ENCODE results near the gene SLC25A12. TPM values are rescaled to one million over a fixed set of nuclear protein-coding genes. Genes with fewer than 3 reads are reported as not detected.

SLC25A12 gene
- total and polyA plus RNA-seq, 9 of the 15 experiments (the other 6 are each of a cell fraction or from before 2014, with no cell fraction given): 13.5 to 36.5 (median 21.7) TPM

DNA sequence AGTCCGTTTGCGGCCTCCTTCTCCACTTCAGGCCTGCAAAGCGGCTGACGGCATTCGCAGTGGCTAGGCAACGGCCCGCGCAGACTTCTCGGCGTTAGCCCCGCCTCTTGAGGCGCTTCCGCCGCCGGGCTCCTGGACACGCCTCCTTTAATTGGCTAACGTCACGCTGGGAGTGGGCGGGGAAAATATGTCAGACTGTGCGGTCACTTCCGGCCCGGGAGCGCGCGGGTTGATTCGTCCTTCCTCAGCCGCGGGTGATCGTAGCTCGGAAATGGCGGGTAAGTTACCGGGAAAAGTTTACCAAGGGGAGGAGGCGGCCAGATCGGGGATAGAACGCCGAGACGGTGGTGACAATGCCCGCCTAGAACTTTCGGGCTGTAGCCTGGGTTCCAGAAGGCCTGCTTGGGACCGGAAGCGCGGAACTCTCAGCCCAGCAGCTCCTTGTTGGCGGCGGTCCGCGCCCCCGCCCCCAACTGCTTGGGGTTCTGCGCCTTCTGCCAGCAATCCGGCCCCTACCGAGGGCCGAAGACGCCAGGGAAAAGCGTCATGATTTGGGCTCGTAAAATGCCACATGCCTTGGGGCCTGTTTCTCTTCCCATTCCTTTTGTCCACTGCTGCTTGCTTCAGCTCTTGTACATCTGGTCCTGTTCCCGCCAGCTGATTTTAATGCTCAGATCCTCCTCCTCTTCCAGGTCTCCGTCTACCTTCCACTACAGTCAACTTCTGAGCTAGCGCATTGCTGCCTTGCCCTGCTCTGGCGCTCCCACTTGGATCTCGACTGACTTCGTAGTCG lies 28.4 kb upstream of the SLC25A12 start, which contains the start of gene HAT1 (continued):
- TF ChIP-seq, protein P1, sequence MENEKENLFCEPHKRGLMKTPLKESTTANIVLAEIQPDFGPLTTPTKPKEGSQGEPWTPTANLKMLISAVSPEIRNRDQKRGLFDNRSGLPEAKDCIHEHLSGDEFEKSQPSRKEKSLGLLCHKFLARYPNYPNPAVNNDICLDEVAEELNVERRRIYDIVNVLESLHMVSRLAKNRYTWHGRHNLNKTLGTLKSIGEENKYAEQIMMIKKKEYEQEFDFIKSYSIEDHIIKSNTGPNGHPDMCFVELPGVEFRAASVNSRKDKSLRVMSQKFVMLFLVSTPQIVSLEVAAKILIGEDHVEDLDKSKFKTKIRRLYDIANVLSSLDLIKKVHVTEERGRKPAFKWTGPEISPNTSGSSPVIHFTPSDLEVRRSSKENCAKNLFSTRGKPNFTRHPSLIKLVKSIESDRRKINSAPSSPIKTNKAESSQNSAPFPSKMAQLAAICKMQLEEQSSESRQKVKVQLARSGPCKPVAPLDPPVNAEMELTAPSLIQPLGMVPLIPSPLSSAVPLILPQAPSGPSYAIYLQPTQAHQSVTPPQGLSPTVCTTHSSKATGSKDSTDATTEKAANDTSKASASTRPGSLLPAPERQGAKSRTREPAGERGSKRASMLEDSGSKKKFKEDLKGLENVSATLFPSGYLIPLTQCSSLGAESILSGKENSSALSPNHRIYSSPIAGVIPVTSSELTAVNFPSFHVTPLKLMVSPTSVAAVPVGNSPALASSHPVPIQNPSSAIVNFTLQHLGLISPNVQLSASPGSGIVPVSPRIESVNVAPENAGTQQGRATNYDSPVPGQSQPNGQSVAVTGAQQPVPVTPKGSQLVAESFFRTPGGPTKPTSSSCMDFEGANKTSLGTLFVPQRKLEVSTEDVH (IDR thresholded peaks at IDR 0.05; ENCODE audit: low read depth, partially characterized antibody): peak; percentile 99
- TF ChIP-seq CBFA2T2 (conservative IDR thresholded peaks at IDR 0.05) (no peak), MEIS2 (IDR thresholded peaks at IDR 0.05; ENCODE audit: partially characterized antibody) (peak; percentile 74), SREBF2 (CRISPR knock-in tag; IDR thresholded peaks at IDR 0.05) (peak; percentile 96; the same call in 1 of the 2 replicates), KAT8 (IDR thresholded peaks at IDR 0.05; ENCODE audit: low read depth) (no peak), EP300 (IDR thresholded peaks at IDR 0.05; ENCODE audit: low read length) (0 out of 2 replicates have a peak, but pooled peaks have one; percentile 18), GABPA (tag; conservative IDR thresholded peaks at IDR 0.05; ENCODE audit: low read depth) (peak; percentile 97), ZNF830 (CRISPR knock-in tag; IDR thresholded peaks at IDR 0.05) (no peak), POU5F1 (IDR thresholded peaks at IDR 0.05; ENCODE audit: borderline replicate concordance, low read depth, low read length, partially characterized antibody) (no peak), MAFG (tag; conservative IDR thresholded peaks at IDR 0.05) (no peak), KAT7 (CRISPR knock-in tag; IDR thresholded peaks at IDR 0.05; ENCODE audit: borderline replicate concordance) (peak; percentile 61; the same call in 1 of the 2 replicates), MEF2A (IDR thresholded peaks at IDR 0.05; ENCODE audit: control insufficient read depth, low read depth, low read length) (no peak), HIVEP1 (CRISPR knock-in tag; IDR thresholded peaks at IDR 0.05) (no peak), JUND (IDR thresholded peaks at IDR 0.05; ENCODE audit: borderline replicate concordance, low read depth, low read length) (peak; percentile 87), JUND (tag; IDR thresholded peaks at IDR 0.05; ENCODE audit: borderline replicate concordance, low read depth, low read length) (peak; percentile 69; the same call in 2 of the 3 replicates), FOXA3 (CRISPR knock-in tag; conservative IDR thresholded peaks at IDR 0.05 in 1 of 2, IDR thresholded peaks at IDR 0.05 in 1 of 2) (0 out of 4 replicates have a peak, but pooled peaks of 1 of the 2 experiments have one; percentile 45), ZBTB7A (IDR thresholded peaks at IDR 0.05; ENCODE audit: borderline replicate concordance, control insufficient read depth, low read depth, low read length) (peak; percentile 44; the same call in 1 of the 2 replicates)
- TF ChIP-seq, protein P2, sequence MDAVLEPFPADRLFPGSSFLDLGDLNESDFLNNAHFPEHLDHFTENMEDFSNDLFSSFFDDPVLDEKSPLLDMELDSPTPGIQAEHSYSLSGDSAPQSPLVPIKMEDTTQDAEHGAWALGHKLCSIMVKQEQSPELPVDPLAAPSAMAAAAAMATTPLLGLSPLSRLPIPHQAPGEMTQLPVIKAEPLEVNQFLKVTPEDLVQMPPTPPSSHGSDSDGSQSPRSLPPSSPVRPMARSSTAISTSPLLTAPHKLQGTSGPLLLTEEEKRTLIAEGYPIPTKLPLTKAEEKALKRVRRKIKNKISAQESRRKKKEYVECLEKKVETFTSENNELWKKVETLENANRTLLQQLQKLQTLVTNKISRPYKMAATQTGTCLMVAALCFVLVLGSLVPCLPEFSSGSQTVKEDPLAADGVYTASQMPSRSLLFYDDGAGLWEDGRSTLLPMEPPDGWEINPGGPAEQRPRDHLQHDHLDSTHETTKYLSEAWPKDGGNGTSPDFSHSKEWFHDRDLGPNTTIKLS (IDR thresholded peaks at IDR 0.05; ENCODE audit: borderline replicate concordance, low read depth): peak; percentile 43; the same call in 1 of the 2 replicates
- TF ChIP-seq, protein P3, sequence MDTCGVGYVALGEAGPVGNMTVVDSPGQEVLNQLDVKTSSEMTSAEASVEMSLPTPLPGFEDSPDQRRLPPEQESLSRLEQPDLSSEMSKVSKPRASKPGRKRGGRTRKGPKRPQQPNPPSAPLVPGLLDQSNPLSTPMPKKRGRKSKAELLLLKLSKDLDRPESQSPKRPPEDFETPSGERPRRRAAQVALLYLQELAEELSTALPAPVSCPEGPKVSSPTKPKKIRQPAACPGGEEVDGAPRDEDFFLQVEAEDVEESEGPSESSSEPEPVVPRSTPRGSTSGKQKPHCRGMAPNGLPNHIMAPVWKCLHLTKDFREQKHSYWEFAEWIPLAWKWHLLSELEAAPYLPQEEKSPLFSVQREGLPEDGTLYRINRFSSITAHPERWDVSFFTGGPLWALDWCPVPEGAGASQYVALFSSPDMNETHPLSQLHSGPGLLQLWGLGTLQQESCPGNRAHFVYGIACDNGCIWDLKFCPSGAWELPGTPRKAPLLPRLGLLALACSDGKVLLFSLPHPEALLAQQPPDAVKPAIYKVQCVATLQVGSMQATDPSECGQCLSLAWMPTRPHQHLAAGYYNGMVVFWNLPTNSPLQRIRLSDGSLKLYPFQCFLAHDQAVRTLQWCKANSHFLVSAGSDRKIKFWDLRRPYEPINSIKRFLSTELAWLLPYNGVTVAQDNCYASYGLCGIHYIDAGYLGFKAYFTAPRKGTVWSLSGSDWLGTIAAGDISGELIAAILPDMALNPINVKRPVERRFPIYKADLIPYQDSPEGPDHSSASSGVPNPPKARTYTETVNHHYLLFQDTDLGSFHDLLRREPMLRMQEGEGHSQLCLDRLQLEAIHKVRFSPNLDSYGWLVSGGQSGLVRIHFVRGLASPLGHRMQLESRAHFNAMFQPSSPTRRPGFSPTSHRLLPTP (IDR thresholded peaks at IDR 0.05; ENCODE audit: borderline replicate concordance, extremely low read depth, insufficient read length): no peak

Data from K562 (cell line).